ENCODE results near the gene TMEM72.

GRCh38 chr10:44968500-44969400 is 57.6 kb downstream of the TMEM72 start:
- TF ChIP-seq EZH2 (IDR thresholded peaks at IDR 0.05; ENCODE audit: borderline replicate concordance, low read depth, low read length, severe bottlenecking) (no peak), CTCF (IDR thresholded peaks at IDR 0.05; ENCODE audit: borderline replicate concordance, extremely low read depth, low read length, poor library complexity, severe bottlenecking) (no peak)

All from DND-41 (cell line).